K562 (cell line): ENCODE measurements around the gene TAF4. TPM values are rescaled to one million over a fixed set of nuclear protein-coding genes. Genes with fewer than 3 reads are reported as not detected.

Experiments used
- ATAC-seq: fragments of 200-7000 bp; cut with Tn5 transposase; 3 replicates; pipeline ENCODE4 v1.9.1; 2020; ENCODE audit warnings: moderate library complexity
- BruUV-seq: library from RNA; stranded (reverse); fragments of 400-500 nt; replicated peaks from 2 replicates; lab custom pipeline; 2021; lab: Mats Ljungman, UMichigan
- CTCF ChIA-PET: fragments of 300-600 bp; formaldehyde crosslinking; extraction: SDS; loops from one replicate; lab custom pipeline; 2021; ENCODE audit warnings: low intra/inter-chr PET ratio; lab: Yijun Ruan, JAX
- POLR2A ChIA-PET: fragments of 300-600, 350-650 bp; sonication (Branson Sonifier 250); formaldehyde crosslinking; extraction: SDS; loops from one replicate; lab custom pipeline; 2021; ENCODE audit warnings: antibody characterized with exemption, inconsistent platforms; lab: Yijun Ruan, JAX
- DNase-seq, 4 experiments: peaks; one replicate each; pipeline versions ENCODE4 v3.0.0 to v3.0.0-alpha.2; 2011 to 2018; ENCODE audit warnings: low spot score in 3 of 4, mixed read lengths in 3 of 4; ENCODE audit errors: extremely low read depth in 1 of 4
- FAIRE-seq: peaks from 2 replicates; lab custom pipeline; 2011; peaks lifted over from hg19 to GRCh38; lab: Jason Lieb, UNC
- H2AFZ ChIP-seq: 2 replicates; pipeline ENCODE4 v1.6.0; 2011; ENCODE audit warnings: low read depth, low read length, control low read depth, inconsistent platforms
- H3K27ac ChIP-seq: fragments of 200-600 bp; 3 replicates; pipeline ENCODE4 v1.8.0; 2011; ENCODE audit warnings: low read depth, mild to moderate bottlenecking, control low read depth, inconsistent platforms, low read length, moderate library complexity, mixed read lengths; ENCODE audit errors: extremely low read depth
- H3K27me3 ChIP-seq, 2 experiments: fragments of 300-600 bp in 1 of 2; 2 replicates in 1 of 2; 3 replicates in 1 of 2; pipeline versions ENCODE4 v1.6.0 to v1.8.0; 2011; ENCODE audit warnings: inconsistent platforms in 2 of 2, low read length in 2 of 2, mild to moderate bottlenecking in 1 of 2, mixed read lengths in 1 of 2, moderate library complexity in 1 of 2; ENCODE audit not compliant: control insufficient read depth in 2 of 2, insufficient read depth in 2 of 2
- H3K36me3 ChIP-seq: fragments of 300-600 bp; 3 replicates; pipeline ENCODE4 v1.8.0; 2011; ENCODE audit warnings: mild to moderate bottlenecking, low read length, inconsistent platforms; ENCODE audit not compliant: control insufficient read depth, insufficient read depth
- H3K4me1 ChIP-seq, 2 experiments: fragments of 200-600 bp in 1 of 2; replicated peaks in 1 of 2; 2 replicates in 1 of 2; 3 replicates in 1 of 2; pipeline versions ENCODE4 v1.5.1 to v1.8.0; 2011; ENCODE audit warnings: inconsistent platforms in 2 of 2, low read length in 2 of 2, mild to moderate bottlenecking in 1 of 2, mixed read lengths in 1 of 2, moderate library complexity in 1 of 2; ENCODE audit not compliant: control insufficient read depth in 2 of 2, insufficient read depth in 2 of 2
- H3K4me2 ChIP-seq: 2 replicates; pipeline ENCODE4 v1.6.1; 2011; ENCODE audit warnings: low read length, control low read depth, inconsistent platforms, mixed read lengths; ENCODE audit not compliant: insufficient read depth
- H3K4me3 ChIP-seq: fragments of 200-600 bp; sonication (generic), shearing (Covaris generic); 2 replicates; pipeline ENCODE4 v1.5.1; 2016; ENCODE audit warnings: control low read depth, inconsistent platforms
- H3K79me2 ChIP-seq: fragments of 200-600 bp; 3 replicates; pipeline ENCODE4 v1.8.0; 2011; ENCODE audit warnings: low read length, inconsistent platforms; ENCODE audit not compliant: control insufficient read depth, insufficient read depth
- H3K9ac ChIP-seq, 2 experiments: 2 replicates each; pipeline versions ENCODE4 v1.6.0 to v1.6.1; 2011; ENCODE audit warnings: low read depth in 2 of 2, low read length in 2 of 2, control low read depth in 1 of 2, inconsistent platforms in 1 of 2, mild to moderate bottlenecking in 1 of 2, mixed read lengths in 1 of 2; ENCODE audit not compliant: insufficient read depth in 1 of 2
- H3K9me1 ChIP-seq: one replicate; pipeline ENCODE4 v1.6.0; 2011; ENCODE audit warnings: inconsistent platforms, mild to moderate bottlenecking, low read length, moderate library complexity; ENCODE audit not compliant: control insufficient read depth, insufficient read depth
- H3K9me3 ChIP-seq: replicated peaks from 2 replicates; pipeline ENCODE4 v1.5.1; 2011; ENCODE audit warnings: low read depth, low read length, inconsistent platforms; ENCODE audit not compliant: control insufficient read depth, insufficient read depth
- H4K20me1 ChIP-seq: replicated peaks from 2 replicates; pipeline ENCODE4 v1.6.1; 2011; ENCODE audit warnings: low read length, inconsistent platforms, mixed read lengths; ENCODE audit not compliant: control insufficient read depth, insufficient read depth
- POLR2G ChIP-seq: fragments of 200-400 bp; formaldehyde crosslinking; IDR thresholded peaks from 2 replicates; pipeline ENCODE4 v1.6.1; 2017; ENCODE audit warnings: low read depth, mild to moderate bottlenecking, antibody characterized with exemption, low read length, moderate library complexity
- ZNF143 ChIP-seq: sonication (generic); formaldehyde crosslinking; IDR thresholded peaks from 2 replicates; pipeline ENCODE4 v1.9.0; 2022; ENCODE audit warnings: mild to moderate bottlenecking, missing genetic modification reagents
- ZNF609 ChIP-seq: sonication (generic); formaldehyde crosslinking; IDR thresholded peaks from 2 replicates; pipeline ENCODE4 v1.8.1; 2023; ENCODE audit warnings: missing genetic modification reagents, mild to moderate bottlenecking, borderline replicate concordance
- WGBS: fragments of 100-300 bp; shearing (Covaris generic); methylation state at CpG from one replicate; pipeline ENCODE4 v1.1.6; 2016; ENCODE audit warnings: low coverage, mixed read lengths; ENCODE audit not compliant: insufficient coverage; ENCODE audit errors: missing lambda C conversion rate; 5-methylcytosine and 5-hydroxymethylcytosine counted together
- in situ Hi-C: fragments of 300-500 bp; cut with MboI; formaldehyde crosslinking; loops from 4 replicates; pipeline ENCODE4 v1.15.0; 2018; ENCODE audit warnings: inconsistent platforms, mixed read lengths
- intact Hi-C: fragments of 100-400 bp; cut with micrococcal nuclease; formaldehyde crosslinking; loops from 2 replicates; pipeline ENCODE4 v1.14.2; 2022
- polyA plus RNA-seq, 8 experiments: library from polyadenylated mRNA; depleted of rRNA in 4 of 8; stranded (reverse) in 5 of 8; unstranded in 3 of 8; fragments of >200 nt; fragmentation: Nextera tagmentation in 2 of 8; fragmentation: Illumina TruSeq in 1 of 8; extraction: Ambion mirVana in 2 of 8; extraction: Trizol in 1 of 8; gene quantifications; 2 replicates each; pipeline versions ENCODE4 v1.2.1 to v1.2.3, GENCODE V29; 2011 to 2014; ENCODE audit warnings: inconsistent platforms in 1 of 8, missing spikeins in 1 of 8
- total RNA-seq, 7 experiments: library from RNA; depleted of rRNA in 6 of 7; stranded (reverse); fragments of >200 nt in 6 of 7; fragmentation: Illumina TruSeq in 2 of 7; extraction: Trizol in 2 of 7; gene quantifications; 2 replicates each; pipeline versions ENCODE4 v1.2.1 to v1.2.3, GENCODE V29; 2011 to 2021; ENCODE audit warnings: low replicate concordance in 1 of 7

The TAF4 gene
- total and polyA plus RNA-seq, 9 of the 15 experiments (the other 6 are each of a cell fraction or from before 2014, with no cell fraction given), result 0.44 to 28.3 (median 5.6) TPM

DNA sequence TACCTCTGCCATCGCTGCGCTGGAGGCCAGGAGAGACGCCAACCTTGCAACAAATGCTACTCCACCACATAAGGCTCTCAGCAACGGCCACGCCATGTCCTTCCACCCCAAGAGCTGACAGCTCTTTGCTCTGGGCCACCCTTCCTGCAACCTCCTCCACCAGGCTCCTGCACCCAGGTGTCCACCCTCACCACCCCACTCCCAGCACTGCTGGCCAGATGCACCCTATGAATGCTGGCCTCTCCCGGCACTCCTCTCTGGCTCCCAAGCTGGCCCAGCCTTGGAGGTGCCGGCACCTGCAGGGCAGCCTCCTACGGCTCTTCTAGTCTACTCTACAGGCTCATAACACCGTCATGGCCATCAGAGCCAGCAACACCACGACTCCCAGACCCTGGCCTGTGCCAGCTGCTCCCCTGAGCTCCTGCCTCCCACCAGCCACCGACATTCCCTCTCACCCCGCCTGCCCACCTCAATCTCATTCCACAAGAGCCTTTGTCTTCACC is 11.2 kb downstream of the TAF4 start:
- no peak overlapping the region for H2AFZ ChIP-seq
- DNase-seq, result peak in 1 of 4 experiments; percentile 7
- no peaks in the 10 kb centered on the region for H3K9me3 ChIP-seq
- peak overlapping the region in 1 of 2 experiments; percentile 6; a peak in 1 of 4 replicates for H3K9ac ChIP-seq
- in situ Hi-C loops (no loop called here), intact Hi-C loops (no loop called here)
- peaks cover 14% of the 10 kb centered on the region for H3K9me1 ChIP-seq
- ATAC-seq, result no peak
- H3K4me3 ChIP-seq, result no peak overlapping the region
- no TSS peak for BruUV-seq
- POLR2A ChIA-PET, result interaction anchor here (0.9 to 1.3 kb wide), 2 partner anchors 12 to 21 kb away, joined by 3 to 7 read pairs; partner anchors contain the start of gene TAF4
- peaks cover 30% of the 10 kb centered on the region for H4K20me1 ChIP-seq
- CTCF ChIA-PET, result no interaction called here
- TF ChIP-seq POLR2G (0 out of 2 replicates have a peak, but pooled peaks have one; percentile 20), ZNF609 (CRISPR knock-in tag) (no peak), ZNF143 (CRISPR knock-in tag) (no peak)
- H3K36me3 ChIP-seq, result peaks cover 10% of the 10 kb centered on the region; the same call in 2 of the 3 replicates
- H3K27ac ChIP-seq, result no peak overlapping the region
- H3K4me1 ChIP-seq, result peaks cover 0 to 50% of the 10 kb centered on the region in 2 experiments; a peak in 2 of 5 replicates
- H3K27me3 ChIP-seq, result no peaks in the 10 kb centered on the region
- WGBS, result 90% methylated on average over 10 of the region's 12 CpGs
- H3K79me2 ChIP-seq, result peaks cover 78% of the 10 kb centered on the region
- H3K4me2 ChIP-seq, result no peak overlapping the region
- no peak for FAIRE-seq
